Testis (tissue), 3 donors: Measurements from ENCODE around the gene MATN1. TPM values are rescaled to one million over a fixed set of nuclear protein-coding genes. Genes with fewer than 3 reads are reported as not detected.

Experiments used
- DNase-seq: peaks from one replicate; pipeline ENCODE4 v3.0.0-alpha.2; 2019
- H3K27ac ChIP-seq, 2 donors: fragments of 200-600 bp; sonication (generic); one replicate each; pipeline ENCODE4 v1.5.1; 2019
- H3K27me3 ChIP-seq: fragments of 200-600 bp; sonication (generic); one replicate; pipeline ENCODE4 v1.5.1; 2019
- H3K36me3 ChIP-seq: fragments of 200-600 bp; sonication (generic); one replicate; pipeline ENCODE4 v1.5.1; 2017; ENCODE audit warnings: low read depth; ENCODE audit errors: missing control alignments
- H3K4me1 ChIP-seq: fragments of 200-600 bp; sonication (generic); one replicate; pipeline ENCODE4 v1.5.1; 2019
- H3K4me3 ChIP-seq, 2 donors: fragments of 200-600 bp; sonication (generic); one replicate each; pipeline ENCODE4 v1.5.1; 2017 to 2019
- H3K9me3 ChIP-seq: fragments of 200-600 bp; sonication (generic); one replicate; pipeline ENCODE4 v1.5.1; 2017
- CTCF ChIP-seq, 3 experiments: fragments of 450-650 bp in 2 of 3; fragments of 200-600 bp in 1 of 3; sonication (generic) in 1 of 3; IDR thresholded peaks; one replicate each; pipeline ENCODE4 v1.5.1; 2016 to 2019; ENCODE audit warnings: antibody characterized with exemption in 3 of 3, mild to moderate bottlenecking in 2 of 3, moderate library complexity in 1 of 3
- POLR2A ChIP-seq: fragments of 450-650 bp; IDR thresholded peaks from one replicate; pipeline ENCODE4 v1.6.1; 2017; ENCODE audit warnings: antibody characterized with exemption, mild to moderate bottlenecking, moderate library complexity
- WGBS, 2 donors: methylation state at CpG; one replicate each; pipeline ENCODE4 v1.1.5; 2018; 5-methylcytosine and 5-hydroxymethylcytosine counted together
- intact Hi-C: fragments of 100-400 bp; cut with DNase I; formaldehyde crosslinking; loops from one replicate; pipeline ENCODE4 v1.15.1; 2023; ENCODE audit warnings: low total_unique reads
- polyA plus RNA-seq: library from polyadenylated mRNA; stranded (reverse); fragments of 350-450 nt; fragmentation: Illumina TruSeq; extraction: RNeasy Lipid Tissue Mini Kit (QIAGEN cat#74804); gene quantifications from one replicate; pipeline ENCODE4 v1.2.3, GENCODE V29; 2014; ENCODE audit warnings: low read depth, low replicate concordance; ENCODE audit not compliant: insufficient read depth
- total RNA-seq, 2 donors: library from RNA; depleted of rRNA; stranded (reverse); fragments of >200 nt; gene quantifications; one replicate each; pipeline ENCODE4 v1.2.3, GENCODE V29; 2016

The MATN1 gene
- total and polyA plus RNA-seq, 3 donors from 2014 or later, result 0.32 to 0.62 (median 0.55) TPM

GRCh38 chr1:30726236-30726635 lies 2.9 kb upstream of the MATN1 start:
- intact Hi-C loops, result loop anchor here (10.0 kb wide), 1 partner anchor 189 kb away; no protein-coding TSS in a partner anchor
- H3K27ac ChIP-seq, result no peak overlapping the region
- no peaks in the 10 kb centered on the region for H3K4me1 ChIP-seq
- no peak overlapping the region for H3K4me3 ChIP-seq
- no peaks in the 10 kb centered on the region for H3K9me3 ChIP-seq
- TF ChIP-seq CTCF (IDR thresholded peaks at IDR 0.05) (no peak), POLR2A (no peak)
- WGBS, 2 donors, result 68 to 80% methylated on average over 4 to 7 of the region's 7 CpGs
- no peaks in the 10 kb centered on the region for H3K36me3 ChIP-seq
- H3K27me3 ChIP-seq, result no peaks in the 10 kb centered on the region
- DNase-seq, result no peak

- no peaks in the 10 kb centered on the region for H3K4me1 ChIP-seq
- intact Hi-C loops, result loop anchor here (10.0 kb wide), 1 partner anchor 189 kb away; no protein-coding TSS in a partner anchor
- H3K4me3 ChIP-seq, result no peak overlapping the region
- no peaks in the 10 kb centered on the region for H3K36me3 ChIP-seq
- H3K9me3 ChIP-seq, result no peaks in the 10 kb centered on the region
- WGBS, 2 donors, result 91 to 92% methylated on average over 16 to 17 of the region's 17 CpGs
- no peak for TF ChIP-seq POLR2A
- no peak for TF ChIP-seq CTCF (IDR thresholded peaks at IDR 0.05)
- H3K27me3 ChIP-seq, result no peaks in the 10 kb centered on the region
- H3K27ac ChIP-seq, result no peak overlapping the region
- DNase-seq, result no peak
Measured at GRCh38 chr1:30725450-30726095, 2.2 kb upstream of the MATN1 start.

- intact Hi-C loops, result loop anchor here (5.0 to 10.0 kb wide), 2 partner anchors 52 to 190 kb away; no protein-coding TSS in a partner anchor
- no peaks in the 10 kb centered on the region for H3K27me3 ChIP-seq
- TF ChIP-seq POLR2A (no peak), CTCF (IDR thresholded peaks at IDR 0.05) (no peak)
- H3K9me3 ChIP-seq, result no peaks in the 10 kb centered on the region
- H3K36me3 ChIP-seq, result no peaks in the 10 kb centered on the region
- no peak for DNase-seq
- H3K4me3 ChIP-seq, result no peak overlapping the region
- no peak overlapping the region for H3K27ac ChIP-seq
- no peaks in the 10 kb centered on the region for H3K4me1 ChIP-seq
- WGBS, 2 donors, result 93 to 95% methylated on average over 5 of the region's 5 CpGs
Measured at GRCh38 chr1:30724655-30725421, 1.5 kb upstream of the MATN1 start.

GRCh38 chr1:30724175-30724574 lies 790 bp upstream of the MATN1 start:
- no peaks in the 10 kb centered on the region for H3K9me3 ChIP-seq
- 100% methylated on average over 2 of the region's 2 CpGs for WGBS, 2 donors
- intact Hi-C loops, result loop anchor here (5.0 to 10.0 kb wide), 2 partner anchors 53 to 191 kb away; no protein-coding TSS in a partner anchor
- H3K27ac ChIP-seq, result no peak overlapping the region
- TF ChIP-seq POLR2A, result no peak
- TF ChIP-seq CTCF (IDR thresholded peaks at IDR 0.05), result peak in 1 of 3 experiments; percentile 9
- H3K36me3 ChIP-seq, result no peaks in the 10 kb centered on the region
- DNase-seq, result no peak
- no peaks in the 10 kb centered on the region for H3K27me3 ChIP-seq
- no peak overlapping the region for H3K4me3 ChIP-seq
- peaks cover 5% of the 10 kb centered on the region for H3K4me1 ChIP-seq
